ENCODE measurements around the gene FARSB. TPM values are rescaled to one million over a fixed set of nuclear protein-coding genes. Genes with fewer than 3 reads are reported as not detected.

FARSB gene
- total RNA-seq, 1 experiment from 2014 or later, result 50.7 TPM

DNA sequence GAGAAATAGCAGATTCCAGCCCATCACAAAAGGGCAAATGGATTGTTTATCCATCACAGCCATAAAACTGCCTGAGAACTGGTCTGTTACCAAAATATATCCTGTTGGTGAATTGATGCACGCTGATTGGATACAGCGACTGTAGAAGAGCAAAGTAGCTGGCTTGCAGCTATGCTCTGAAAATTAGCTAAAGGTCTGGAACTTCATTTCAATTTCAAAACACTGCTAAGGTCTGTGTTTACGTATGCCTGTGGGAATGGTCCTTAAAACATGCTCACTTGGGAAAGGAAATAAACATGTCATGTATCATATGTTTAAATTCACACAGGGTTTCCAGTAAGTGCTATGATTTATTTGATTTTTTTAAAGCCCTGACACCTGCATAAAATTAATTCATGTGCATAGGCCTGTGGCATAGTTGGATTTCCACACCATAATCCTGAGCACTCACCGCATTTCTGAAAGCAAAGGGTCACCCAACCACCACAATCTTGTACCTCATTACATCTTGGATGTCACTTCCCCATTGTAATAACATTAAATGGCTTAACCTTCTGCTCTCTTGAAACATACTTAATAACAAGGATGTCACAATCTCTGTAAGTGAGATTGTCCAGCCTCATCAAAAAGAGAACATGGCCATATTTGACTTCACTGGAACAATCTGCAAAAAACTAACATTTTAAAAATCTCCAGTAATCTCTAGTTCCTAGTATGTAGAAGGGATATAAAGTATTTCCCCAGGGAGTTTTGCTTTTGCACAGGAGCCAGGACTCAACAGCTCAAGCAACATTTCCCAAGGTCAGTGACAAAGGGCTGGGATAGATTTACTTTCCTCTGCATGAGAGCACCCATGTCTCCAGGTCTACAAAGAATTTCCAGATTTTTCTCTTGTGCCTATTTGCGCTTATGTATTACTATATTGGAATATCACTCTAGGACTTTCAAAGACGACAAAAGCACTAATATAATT, 109.8 kb downstream of the FARSB start:
- Histone ChIP-seq H3K9me2 (ENCODE audit: insufficient read depth) (no peaks in the 10 kb centered on the region), H3K36me3 (ENCODE audit: control insufficient read depth in 1 of 2, insufficient read depth in 2 of 2, low read length in 2 of 2) (no peaks in the 10 kb centered on the region), H3K79me2 (ENCODE audit: insufficient read depth, low read length) (no peaks in the 10 kb centered on the region), H3K27me3 (ENCODE audit: insufficient read depth, low read length) (peaks cover 32% of the 10 kb centered on the region), H3K9ac (ENCODE audit: low read length) (no peak overlapping the region), H3K9me3 (ENCODE audit: control insufficient read depth in 1 of 2, insufficient read depth in 1 of 2, low read depth in 1 of 2, low read length in 2 of 2) (no peaks in the 10 kb centered on the region), H3K4me1 (ENCODE audit: control insufficient read depth in 1 of 2, insufficient read depth in 2 of 2, low read length in 2 of 2) (no peaks in the 10 kb centered on the region), H2AFZ (ENCODE audit: low read depth, low read length, poor library complexity, severe bottlenecking) (no peak overlapping the region), H3K4me2 (ENCODE audit: low read length) (no peak overlapping the region), H3K27ac (ENCODE audit: low read depth, low read length) (no peak overlapping the region), H4K20me1 (ENCODE audit: insufficient read depth) (no peaks in the 10 kb centered on the region), H3K4me3 (replicated peaks in 1 of 2; ENCODE audit: low read depth in 1 of 2, low read length in 2 of 2) (no peak overlapping the region)
- ATAC-seq (no peak), DNase-seq (ENCODE audit: low read depth, low spot score) (no peak)
- TF ChIP-seq, protein P1, sequence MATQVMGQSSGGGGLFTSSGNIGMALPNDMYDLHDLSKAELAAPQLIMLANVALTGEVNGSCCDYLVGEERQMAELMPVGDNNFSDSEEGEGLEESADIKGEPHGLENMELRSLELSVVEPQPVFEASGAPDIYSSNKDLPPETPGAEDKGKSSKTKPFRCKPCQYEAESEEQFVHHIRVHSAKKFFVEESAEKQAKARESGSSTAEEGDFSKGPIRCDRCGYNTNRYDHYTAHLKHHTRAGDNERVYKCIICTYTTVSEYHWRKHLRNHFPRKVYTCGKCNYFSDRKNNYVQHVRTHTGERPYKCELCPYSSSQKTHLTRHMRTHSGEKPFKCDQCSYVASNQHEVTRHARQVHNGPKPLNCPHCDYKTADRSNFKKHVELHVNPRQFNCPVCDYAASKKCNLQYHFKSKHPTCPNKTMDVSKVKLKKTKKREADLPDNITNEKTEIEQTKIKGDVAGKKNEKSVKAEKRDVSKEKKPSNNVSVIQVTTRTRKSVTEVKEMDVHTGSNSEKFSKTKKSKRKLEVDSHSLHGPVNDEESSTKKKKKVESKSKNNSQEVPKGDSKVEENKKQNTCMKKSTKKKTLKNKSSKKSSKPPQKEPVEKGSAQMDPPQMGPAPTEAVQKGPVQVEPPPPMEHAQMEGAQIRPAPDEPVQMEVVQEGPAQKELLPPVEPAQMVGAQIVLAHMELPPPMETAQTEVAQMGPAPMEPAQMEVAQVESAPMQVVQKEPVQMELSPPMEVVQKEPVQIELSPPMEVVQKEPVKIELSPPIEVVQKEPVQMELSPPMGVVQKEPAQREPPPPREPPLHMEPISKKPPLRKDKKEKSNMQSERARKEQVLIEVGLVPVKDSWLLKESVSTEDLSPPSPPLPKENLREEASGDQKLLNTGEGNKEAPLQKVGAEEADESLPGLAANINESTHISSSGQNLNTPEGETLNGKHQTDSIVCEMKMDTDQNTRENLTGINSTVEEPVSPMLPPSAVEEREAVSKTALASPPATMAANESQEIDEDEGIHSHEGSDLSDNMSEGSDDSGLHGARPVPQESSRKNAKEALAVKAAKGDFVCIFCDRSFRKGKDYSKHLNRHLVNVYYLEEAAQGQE (IDR thresholded peaks at IDR 0.05; ENCODE audit: low read depth), result no peak
- no peak for TF ChIP-seq SP1 (IDR thresholded peaks at IDR 0.05; ENCODE audit: low read depth)
- no peak for TF ChIP-seq EZH2phosphoT487 (IDR thresholded peaks at IDR 0.05; ENCODE audit: borderline replicate concordance)
- TF ChIP-seq, protein P2, sequence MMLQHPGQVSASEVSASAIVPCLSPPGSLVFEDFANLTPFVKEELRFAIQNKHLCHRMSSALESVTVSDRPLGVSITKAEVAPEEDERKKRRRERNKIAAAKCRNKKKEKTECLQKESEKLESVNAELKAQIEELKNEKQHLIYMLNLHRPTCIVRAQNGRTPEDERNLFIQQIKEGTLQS (IDR thresholded peaks at IDR 0.05), result no peak
- ChIA-PET POLR2A (no interaction called here), RAD21 (ENCODE audit: low non-redundant PET in 1 of 2, low total read pairs in 2 of 2, uncharacterized antibody in 2 of 2, unreplicated experiment in 2 of 2) (no interaction called here), CTCF (no interaction called here)
- intact Hi-C loops (cut with micrococcal nuclease), result no loop called here
- no TSS peak for BruUV-seq (replicated peaks)
